GM12875 (cell line): ENCODE measurements around the gene SENP1.

ENCODE experiments used
- H3K4me3 ChIP-seq: one replicate; pipeline ENCODE4 v1.5.1; 2011; ENCODE audit warnings: low read depth, low read length, control low read depth
- CTCF ChIP-seq: IDR thresholded peaks from 2 replicates; pipeline ENCODE4 v1.5.1; 2011; ENCODE audit warnings: low read depth, mild to moderate bottlenecking, control low read depth, inconsistent platforms, low read length, moderate library complexity, borderline replicate concordance; ENCODE audit not compliant: insufficient read depth

The SENP1 gene

GRCh38 chr12:48045061-48045846 is 60.6 kb downstream of the SENP1 start:
- no peak for TF ChIP-seq CTCF
- H3K4me3 ChIP-seq, result no peak overlapping the region

- no peak overlapping the region for H3K4me3 ChIP-seq
- TF ChIP-seq CTCF, result no peak
Observed at GRCh38 chr12:48044396-48044795, 61.5 kb downstream of the SENP1 start.

- H3K4me3 ChIP-seq, result no peak overlapping the region
- no peak for TF ChIP-seq CTCF
Observed at GRCh38 chr12:48043771-48044170, 62.1 kb downstream of the SENP1 start.

GRCh38 chr12:48041591-48042423 is 64.1 kb downstream of the SENP1 start:
- no peak for TF ChIP-seq CTCF
- H3K4me3 ChIP-seq, result no peak overlapping the region

GRCh38 chr12:48040354-48040753 is 65.5 kb downstream of the SENP1 start:
- no peak overlapping the region for H3K4me3 ChIP-seq
- TF ChIP-seq CTCF, result no peak

GRCh38 chr12:48039151-48039550 is 66.7 kb downstream of the SENP1 start:
- no peak for TF ChIP-seq CTCF
- no peak overlapping the region for H3K4me3 ChIP-seq
